Activated CD4-positive, alpha-beta T cell treated with anti-CD3 and anti-CD28 coated beads for 24 hours (primary cell): ENCODE data around the gene SCAMP5.

Experiments
- DNase-seq, 2 donors: peaks; one replicate each; pipeline ENCODE4 v3.0.0-alpha.2; 2020; ENCODE audit warnings: low read depth in 2 of 2

Gene SCAMP5

DNA sequence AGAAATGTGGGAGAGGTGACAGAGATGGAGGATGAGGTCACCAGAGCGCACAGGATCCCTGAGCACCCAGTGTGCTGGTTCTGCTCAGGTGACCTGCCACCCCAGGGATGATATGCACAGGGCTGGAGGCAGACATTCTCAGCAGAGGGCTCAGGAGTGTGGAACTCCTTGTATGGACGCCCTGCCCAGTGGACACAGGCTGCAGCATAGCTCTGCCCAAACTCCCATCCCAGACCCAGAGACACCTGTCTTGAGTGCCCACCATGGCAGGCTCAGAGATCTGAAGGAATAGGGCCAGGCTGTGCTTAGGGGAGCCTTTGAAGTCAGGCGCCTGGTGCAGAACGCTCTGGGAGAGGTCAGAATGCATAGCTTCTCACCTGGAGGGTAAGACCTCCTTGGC lies 75.3 kb downstream of the SCAMP5 start:
- DNase-seq = no peak
